Left ventricle myocardium superior (tissue), 1 donor: Measurements from ENCODE around the gene DEGS2. TPM values are rescaled to one million over a fixed set of nuclear protein-coding genes. Genes with fewer than 3 reads are reported as not detected.

Source experiments
- ATAC-seq: fragments of 200-7000 bp; cut with Tn5 transposase; one replicate; pipeline ENCODE4 v1.9.1; 2020; ENCODE audit warnings: mild to moderate bottlenecking, moderate library complexity
- DNase-seq: peaks from one replicate; pipeline ENCODE4 v3.0.0-alpha.2; 2020
- intact Hi-C: fragments of 100-400 bp; cut with micrococcal nuclease; formaldehyde crosslinking; loops from one replicate; pipeline ENCODE4 v1.11.0; 2022
- total RNA-seq: library from RNA; stranded (reverse); fragmentation: NEBNext Ultra II Directional; extraction: Animal tissue kit (Norgen Biotek cat#: 25700); gene quantifications from one replicate; pipeline ENCODE4 v1.2.1, GENCODE V29; 2021
- donor health status: DM: no; HTN: yes; CAD: no; lungs with severe emphysema.

The DEGS2 gene
- total RNA-seq, 1 donor from 2014 or later, result not detected

DNA sequence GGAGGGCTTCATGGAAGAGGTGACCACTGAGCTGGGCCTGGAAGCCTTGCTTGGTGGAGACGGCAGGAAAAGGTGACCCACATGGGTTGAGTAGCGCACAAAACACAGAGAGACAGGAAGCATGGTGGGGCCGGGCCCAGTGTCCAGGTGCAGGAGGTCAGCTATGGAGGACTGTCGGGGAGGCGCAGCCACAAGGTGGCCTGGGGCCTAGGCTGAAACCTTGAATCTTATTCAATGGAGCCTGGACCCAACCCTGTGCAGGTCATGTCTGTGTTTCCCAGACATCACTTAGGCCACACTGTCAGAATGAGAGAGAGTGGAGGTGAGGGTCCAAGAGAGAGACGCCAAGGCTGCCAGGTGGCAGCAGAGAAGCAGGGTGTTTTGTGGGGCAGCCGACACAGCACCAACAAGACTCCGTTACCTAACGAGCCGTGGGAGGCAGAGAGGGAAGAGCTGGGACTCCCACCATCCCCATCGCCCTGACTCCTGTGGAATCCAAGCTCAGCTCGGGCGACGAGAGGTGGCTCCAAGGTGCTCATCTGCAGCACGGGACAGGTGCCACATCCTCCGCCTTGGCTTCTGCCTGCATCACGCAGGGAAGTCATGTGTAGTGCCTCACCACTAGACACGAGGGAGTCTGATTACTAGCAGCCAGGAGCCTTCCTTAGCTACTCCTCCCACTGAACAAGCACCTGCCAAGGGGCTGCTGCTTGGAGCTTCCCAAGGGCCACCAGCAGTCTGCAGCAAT is 38.7 kb downstream of the DEGS2 start:
- DNase-seq, result no peak
- ATAC-seq, result no peak
- intact Hi-C loops, result no loop called here

DNA sequence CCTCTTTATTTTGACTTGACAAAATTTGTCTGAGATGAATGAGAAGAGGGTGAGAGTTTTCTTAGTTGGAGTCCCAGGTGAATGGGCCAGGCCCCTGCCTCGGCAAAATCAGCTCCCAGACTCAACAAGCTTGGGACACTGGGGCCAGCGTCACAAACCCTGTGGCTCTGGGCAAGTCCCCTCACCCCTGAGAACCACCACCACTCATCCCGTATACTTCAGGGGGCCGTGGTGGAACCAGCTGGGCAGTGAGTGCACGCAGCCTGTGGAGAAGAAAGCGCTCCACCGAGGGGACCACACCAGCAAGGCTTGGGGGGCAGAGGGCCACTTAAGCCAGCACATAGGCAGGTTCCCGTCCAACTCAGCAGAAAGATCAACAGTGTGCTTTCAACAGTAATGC is 40.2 kb downstream of the DEGS2 start:
- no peak for DNase-seq
- intact Hi-C loops, result no loop called here
- no peak for ATAC-seq

DNA sequence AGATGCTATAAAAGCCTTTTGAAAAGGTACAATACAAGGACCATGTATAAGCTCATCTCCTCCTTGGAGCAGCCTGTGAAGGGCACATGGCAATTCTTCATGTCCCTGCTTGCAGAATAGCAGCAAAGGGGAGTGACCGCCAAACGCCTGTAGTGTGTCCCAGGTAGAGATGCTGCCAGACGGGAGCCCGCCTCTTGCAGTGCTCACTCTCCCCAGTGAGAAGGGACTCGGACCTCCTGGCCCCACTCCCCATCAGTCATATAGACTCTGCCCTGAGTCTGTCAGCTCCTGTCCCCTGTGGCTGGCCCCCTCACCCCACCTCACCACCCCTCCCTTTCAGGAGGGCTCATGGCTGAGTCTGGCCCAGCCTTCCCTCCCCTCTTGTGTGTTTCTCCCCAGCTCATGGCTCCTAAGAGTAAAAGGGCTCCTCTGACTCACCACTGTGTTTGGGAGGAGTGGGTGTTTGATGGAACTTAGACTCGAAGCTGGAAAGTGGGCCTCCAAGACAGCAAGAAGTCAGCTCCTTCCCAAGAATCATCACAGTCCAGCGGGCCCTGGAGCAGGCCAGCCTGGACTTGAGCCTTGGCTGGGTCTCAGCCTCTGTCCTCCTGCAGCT is 40.9 kb downstream of the DEGS2 start:
- DNase-seq (no peak), ATAC-seq (no peak)
- intact Hi-C loops, result no loop called here

DNA sequence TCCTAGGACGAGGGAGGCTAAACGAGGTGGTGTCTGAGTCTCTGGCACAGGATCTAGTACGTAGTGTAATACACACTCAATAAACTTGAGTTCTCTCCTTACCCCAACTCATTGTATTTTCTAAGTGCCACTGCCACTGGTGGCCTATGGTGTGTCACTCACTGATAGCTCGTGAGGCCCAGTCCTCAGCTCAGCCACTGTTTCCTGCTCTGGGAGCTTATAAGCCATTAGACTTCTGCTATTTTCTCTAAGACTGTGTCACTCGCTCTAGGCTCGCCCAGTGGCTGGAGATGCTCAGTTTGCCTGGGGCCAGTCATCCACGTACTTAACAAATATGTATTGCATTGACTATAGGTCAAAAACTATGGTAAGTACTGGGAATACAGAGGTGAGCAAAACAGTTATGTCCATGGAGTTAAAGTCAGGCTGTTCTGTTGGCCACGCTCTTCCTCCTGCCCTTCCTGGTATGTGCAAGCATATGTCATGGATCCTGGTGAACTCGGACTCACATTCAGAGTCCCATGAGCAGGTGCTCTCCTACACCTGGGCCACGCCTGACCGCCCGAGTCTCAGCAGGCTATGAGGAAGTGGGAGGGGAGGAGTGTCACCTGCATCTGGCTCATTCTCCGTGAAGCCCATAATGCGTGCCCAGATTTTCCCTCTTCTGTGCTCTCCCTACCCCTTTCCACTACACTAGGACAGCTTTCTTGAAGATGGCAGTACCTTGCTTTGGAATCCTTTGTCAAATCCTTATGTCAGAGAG is 41.6 kb downstream of the DEGS2 start:
- ATAC-seq, result no peak
- DNase-seq, result no peak
- intact Hi-C loops, result no loop called here

DNA sequence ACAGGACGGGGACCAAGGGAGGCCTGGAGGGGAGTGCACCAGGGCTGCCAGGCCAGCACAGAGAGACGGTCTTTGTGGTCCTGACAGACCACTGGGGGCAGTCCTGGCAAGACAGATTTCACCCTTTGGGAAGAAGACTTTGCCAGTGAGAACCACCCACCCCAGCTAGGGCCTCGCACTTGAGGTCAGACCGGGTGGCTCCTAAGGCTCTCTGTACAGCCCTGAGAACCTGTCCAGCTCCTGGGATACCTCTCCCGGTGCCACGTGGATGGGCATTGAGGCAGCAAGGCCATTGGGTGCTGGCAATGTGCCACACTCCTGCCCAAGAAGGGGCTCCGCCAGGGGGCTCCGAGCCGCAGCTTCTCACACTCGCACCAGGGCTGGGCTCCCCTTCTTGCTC is 42.4 kb downstream of the DEGS2 start:
- DNase-seq (no peak), ATAC-seq (no peak)
- intact Hi-C loops, result no loop called here

DNA sequence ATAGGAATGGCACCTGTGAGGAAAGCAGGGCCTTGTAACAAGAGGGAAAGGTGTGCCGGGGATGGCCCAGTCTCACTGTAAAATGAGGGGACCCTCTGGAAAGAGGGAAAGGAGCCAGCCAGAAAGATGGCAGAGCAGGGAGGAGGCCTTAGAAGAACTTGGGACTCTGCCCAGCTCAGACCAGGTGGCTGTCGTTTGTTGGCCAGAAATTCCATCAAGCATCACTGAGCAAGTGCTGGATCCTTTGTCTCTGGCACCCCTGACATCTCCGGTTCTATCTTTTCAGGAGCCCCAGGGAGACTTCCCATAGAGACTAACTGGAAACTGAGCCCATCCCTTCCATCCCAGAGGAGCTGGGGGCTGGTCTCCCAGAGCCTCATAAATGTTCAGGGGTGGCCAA is 43.3 kb downstream of the DEGS2 start:
- no peak for ATAC-seq
- intact Hi-C loops, result no loop called here
- no peak for DNase-seq

DNA sequence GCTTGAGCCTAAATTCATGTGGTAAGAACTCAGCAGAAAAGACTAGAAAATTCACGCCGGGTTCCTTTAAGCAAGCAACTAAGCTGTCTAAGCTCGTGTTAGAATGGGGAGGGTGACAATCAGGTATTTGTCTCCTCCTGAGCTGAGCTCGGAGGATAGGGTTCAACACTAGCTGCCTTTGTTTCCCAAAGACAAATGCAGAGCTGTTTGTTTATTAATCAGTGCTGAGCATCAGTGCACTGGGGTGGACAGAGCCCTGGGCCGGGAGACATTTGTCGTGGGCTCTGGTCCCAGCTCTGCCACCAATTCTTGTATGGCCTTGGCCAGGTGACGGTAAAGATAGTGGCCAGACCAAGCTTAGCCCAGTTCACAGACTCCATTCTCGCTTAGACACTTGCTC is 43.7 kb downstream of the DEGS2 start:
- DNase-seq, result no peak
- intact Hi-C loops, result no loop called here
- ATAC-seq, result no peak

DNA sequence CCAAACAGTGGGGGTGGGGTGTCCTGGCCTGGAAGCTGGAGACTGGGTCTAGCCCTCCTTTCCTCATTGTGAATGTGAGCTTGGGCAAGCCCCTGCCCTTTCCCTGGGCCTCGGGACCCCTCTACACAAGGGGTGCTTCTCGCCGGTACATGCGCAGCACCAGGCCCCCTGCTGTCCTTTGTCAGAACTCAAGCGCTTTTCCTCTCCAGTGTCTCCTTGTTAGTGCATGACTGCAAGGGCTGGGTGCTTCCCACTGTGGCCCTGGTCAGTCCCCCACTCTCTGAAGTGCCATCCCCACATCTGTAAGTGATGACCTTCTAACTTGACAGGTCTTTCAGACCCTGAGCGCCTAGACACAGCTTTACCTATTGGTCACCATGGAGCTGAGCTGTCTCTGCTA is 44.2 kb downstream of the DEGS2 start:
- intact Hi-C loops, result no loop called here
- no peak for DNase-seq
- no peak for ATAC-seq

DNA sequence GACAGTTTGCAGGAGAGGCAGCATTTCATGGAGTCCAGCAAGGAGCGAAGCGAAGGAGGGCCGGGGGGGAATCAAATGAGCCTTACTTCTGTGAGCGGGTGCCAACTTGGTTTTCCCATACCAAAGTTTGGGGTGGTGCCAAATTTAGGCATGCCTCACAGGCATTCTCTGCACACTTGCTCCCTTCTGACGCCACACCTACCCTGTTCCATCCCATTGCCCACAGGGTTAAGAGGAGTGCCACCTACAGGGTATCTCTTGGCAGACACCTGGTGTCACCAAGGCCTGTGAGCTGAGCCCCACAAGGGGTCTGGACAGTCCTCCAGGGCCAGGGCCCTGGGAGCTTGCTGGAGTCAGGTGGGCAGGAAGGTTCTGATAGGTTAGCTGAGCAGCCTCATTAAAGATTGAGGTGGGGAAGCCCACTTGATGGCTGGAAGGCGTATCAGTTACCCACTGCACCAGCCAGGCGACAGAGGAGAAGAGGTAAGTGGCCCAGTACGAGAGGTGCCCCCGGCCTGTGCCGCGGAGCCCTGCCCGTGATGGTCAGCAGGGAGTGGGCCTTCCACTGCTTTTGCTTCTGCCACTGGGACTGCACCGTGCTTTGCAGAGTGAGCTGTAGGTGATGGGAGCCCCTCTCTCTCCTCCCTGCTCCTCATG is 45.2 kb downstream of the DEGS2 start:
- ATAC-seq (no peak), DNase-seq (no peak)
- intact Hi-C loops, result no loop called here

DNA sequence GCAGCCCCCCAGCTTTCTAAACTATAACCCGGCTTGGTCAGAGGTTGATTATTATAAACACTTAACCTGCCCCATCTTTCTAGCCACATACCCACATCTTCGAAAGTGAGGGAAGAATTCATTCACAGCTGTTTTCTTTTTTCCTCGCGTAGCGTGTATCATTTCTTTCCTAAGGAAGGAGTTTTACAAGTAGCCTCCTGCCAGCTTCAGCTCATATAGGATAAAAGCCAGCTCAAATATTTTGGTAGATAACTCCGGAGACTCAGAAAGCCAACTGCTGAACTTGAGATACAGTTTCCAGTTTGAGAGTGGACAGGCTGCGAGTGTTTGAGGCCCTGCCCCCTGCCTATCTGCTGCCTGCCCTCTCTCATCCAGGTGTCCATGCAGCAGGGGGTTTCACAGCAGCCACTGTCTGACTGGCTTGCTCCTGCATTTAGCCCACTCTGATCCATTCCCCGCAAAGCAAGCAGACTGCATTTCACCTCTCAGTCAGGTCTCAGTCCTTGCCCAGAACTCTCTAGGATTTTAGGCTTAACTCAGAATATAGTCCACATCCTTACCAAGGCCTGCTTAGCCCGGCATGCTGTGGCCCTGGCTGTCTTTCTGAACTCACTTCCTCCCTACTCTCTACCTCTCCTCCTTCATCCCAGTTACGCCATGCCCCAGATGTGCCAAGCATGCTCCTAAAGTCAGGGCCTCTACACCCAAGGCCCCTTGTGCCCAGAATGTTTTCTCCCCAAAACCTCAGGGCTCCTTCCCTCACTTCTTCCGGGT is 47.3 kb downstream of the DEGS2 start:
- no peak for ATAC-seq
- intact Hi-C loops, result no loop called here
- DNase-seq, result no peak

DNA sequence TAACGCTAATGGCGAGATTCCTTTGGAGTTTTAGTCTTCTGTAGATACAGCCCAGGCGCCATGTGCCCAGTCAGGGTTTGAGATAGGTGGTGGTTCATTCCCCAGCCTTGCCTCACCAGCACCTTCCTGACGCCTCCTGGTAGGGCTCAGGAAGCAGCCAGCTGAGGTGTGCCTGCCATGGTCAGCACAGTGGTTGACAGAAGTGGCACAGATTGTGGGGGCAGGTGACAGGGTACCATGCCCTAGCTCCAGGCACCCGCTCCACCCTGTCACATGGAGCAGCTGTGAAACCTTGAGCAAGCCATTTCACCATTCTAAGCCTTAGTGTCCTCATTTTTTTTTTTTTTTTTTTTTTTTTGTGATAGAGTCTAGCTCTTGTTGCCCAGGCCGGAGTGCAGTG is 48.6 kb downstream of the DEGS2 start:
- intact Hi-C loops, result no loop called here
- no peak for ATAC-seq
- DNase-seq, result no peak

DNA sequence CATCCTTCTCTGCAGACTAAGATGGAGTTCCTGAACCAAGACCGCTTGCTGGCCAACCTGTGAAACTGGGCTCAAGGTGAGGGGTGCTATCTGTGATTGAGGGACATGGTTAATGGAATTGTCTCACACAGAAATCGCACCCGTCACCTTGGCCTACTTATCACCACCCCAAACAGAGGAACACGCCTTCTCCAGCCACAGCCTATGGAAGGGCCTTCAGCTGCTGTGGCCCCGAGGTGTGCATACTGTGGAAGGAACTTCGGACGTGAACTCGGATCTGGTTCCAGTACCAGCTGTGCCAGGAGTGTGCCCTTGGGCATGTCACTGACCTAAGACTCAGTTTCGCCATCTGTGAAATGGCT is 49.9 kb downstream of the DEGS2 start:
- intact Hi-C loops, result loop anchor here (5.0 kb wide), 1 partner anchor 127 kb away; no protein-coding TSS in a partner anchor
- DNase-seq, result no peak
- ATAC-seq, result no peak

DNA sequence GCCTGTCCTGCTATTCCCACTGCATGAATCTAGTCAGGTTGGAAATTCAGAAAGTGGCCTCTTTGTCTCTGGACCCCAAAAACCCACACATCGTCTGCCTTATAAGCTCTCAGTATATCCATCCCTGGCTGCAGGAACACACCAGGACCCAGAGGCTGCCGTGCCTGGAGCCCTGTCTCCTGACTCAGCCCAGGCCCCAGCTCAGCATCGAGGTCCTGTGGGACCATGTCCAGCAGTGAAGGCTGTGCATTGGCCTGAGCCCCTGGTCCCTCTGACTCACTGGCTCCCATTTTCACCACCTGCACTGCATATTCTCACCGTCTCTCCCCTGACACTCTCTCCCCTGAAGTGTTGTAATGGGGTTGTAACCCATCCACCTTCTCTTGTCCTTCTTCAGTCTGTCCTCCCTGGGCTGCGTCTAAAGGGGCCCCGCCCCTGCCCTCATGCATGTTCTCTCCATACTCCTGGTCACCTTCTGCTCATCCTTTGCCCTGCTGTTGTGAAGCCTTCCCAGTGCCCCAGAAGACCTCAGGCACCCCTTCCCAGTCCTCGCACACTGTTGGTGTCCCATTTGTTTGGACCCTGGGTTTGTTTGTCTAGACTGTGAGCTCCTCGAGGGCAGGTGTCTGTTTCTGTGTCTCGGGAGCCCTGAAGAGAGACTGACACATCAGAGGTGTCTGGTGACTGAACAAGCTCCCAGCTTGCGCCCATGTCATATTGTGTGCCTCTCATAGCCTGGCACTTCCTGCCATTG is 50.4 kb downstream of the DEGS2 start:
- ATAC-seq (peak; percentile 35), DNase-seq (no peak)
- intact Hi-C loops, result loop anchor here (5.0 kb wide), 1 partner anchor 127 kb away; no protein-coding TSS in a partner anchor

DNA sequence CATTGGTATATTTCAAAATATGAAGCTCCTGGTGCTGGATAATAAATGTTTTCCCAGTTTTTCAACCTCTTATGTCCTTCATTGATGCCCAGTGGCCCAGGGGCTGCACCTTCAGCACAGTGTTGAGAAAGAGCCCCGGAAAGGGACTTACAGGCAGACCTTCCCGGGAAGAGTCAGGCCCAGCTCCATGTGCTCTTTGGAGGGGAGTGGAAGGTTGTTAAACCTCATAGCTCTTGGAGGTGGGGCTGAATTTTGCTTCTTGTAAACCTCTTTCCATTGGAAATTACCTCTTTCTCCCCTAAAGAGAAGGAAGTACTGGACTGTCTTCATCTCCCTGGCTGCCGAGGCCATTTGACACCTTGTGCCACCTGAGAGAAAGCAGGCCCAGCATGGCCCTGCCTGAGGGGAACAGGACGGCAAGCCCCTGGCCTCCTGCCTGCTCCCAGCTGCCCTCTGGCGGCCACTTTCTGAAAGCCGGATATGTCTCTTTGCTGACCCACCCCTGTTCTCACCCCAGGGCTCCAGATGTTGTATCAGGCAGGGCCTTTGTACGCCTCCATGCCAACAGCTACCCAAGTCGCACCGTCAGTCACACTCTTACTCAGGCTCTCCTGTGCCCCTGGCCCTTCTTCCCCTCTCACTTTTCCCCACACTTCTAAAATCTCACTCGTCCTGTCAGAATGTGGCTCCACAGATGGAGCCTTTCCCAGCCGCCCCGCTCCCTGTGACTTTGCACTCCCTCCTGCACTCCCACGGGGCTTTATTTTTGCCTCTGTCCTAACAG is 51.2 kb downstream of the DEGS2 start:
- ATAC-seq (peak; percentile 87), DNase-seq (peak; percentile 91)
- intact Hi-C loops, result loop anchor here (5.0 kb wide), 1 partner anchor 126 kb away; no protein-coding TSS in a partner anchor

DNA sequence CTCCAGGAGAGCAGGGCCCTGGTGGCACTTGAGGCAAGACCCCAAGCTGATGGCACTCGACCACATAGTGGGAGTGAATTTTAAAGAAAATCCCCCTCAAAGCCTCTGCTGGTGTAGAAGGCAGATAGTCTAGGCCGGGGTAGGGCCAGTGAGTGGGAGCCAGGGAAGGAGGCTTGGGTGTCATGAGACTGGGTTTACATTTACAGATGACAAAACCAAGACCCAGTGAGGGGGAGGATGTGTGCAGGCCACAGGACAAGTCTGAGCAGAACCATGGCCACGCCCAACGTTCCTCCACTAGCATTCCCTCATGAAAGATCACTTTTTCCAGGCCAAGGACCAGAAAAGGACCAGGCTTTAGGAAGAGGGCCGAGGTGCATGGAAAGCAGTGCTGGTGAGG is 52.2 kb downstream of the DEGS2 start:
- ATAC-seq, result no peak
- intact Hi-C loops, result loop anchor here (5.0 kb wide), 1 partner anchor 125 kb away; no protein-coding TSS in a partner anchor

DNA sequence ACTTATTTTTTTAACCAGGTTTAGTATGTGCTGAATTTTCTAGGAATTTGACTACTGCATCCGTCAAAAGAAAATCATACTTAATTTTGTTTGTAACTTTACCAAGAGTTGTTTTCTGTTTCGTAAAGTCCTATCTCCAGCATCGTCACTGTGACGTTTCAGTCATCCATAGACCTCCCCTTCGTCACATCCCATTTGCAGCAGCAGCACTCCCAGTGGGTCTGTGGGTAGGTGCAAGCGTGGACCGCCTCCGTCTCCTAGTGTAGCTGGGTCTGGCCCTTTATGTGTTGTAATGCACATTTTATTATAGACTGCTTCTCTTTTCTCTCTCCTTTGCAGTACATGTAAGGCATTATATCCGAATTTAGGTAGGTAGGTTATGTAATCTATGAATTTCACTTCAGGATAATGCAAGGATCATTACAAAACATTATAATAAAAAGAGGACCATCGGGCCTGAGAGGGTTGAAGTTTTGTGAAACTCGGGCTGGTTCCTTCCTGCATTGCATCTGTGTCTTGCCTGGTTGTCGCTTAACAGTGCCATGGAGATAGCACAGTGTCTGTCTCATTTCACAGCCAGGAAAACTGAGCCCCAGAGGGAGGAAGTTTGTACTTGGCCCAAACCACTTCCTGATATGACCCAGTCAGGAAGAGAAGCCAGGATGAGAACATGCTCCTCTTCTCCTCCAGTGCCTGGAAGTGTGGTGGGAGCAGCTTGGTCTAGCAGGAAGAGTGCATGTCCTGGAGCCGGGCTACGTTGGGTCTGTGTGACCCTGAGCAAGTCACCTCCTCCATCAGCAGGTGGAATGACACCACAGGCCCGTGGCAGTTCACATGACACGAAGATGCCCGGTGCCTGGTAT is 53.0 kb downstream of the DEGS2 start:
- DNase-seq, result no peak
- intact Hi-C loops, result loop anchor here (5.0 kb wide), 1 partner anchor 124 kb away; no protein-coding TSS in a partner anchor
- ATAC-seq, result peak; percentile 57

More for the DNA sequence above, 52.2 kb downstream of the DEGS2 start:
- DNase-seq, result no peak
